ENCODE results near the gene BBS4. TPM values are rescaled to one million over a fixed set of nuclear protein-coding genes. Genes with fewer than 3 reads are reported as not detected.

The BBS4 gene
- total RNA-seq, 1 experiment from 2014 or later, result 22.4 TPM

DNA sequence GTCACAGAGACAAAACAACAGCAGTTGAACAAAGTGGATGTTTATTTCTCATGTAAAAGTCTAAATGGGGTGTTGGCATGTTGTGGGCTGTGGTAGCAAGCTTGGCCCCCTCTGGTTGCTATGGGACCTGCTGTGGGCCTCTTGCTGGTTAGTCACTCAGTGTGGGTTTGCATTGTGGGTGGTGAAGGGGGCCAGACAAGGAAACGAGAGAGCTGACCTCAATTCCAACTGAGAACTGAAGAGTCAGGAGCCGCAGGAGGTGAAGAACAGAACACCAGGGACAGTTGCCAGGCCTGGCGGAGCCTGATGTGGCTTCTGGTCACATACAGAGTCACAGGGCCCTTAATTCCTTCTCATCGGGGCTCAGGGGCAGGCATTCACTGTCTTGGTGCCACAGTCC, 99.4 kb downstream of the BBS4 start:
- no peaks in the 10 kb centered on the region for H3K9me3 Mint-ChIP-seq (ENCODE audit: unreplicated experiment)
- Histone ChIP-seq H3K4me1 (0 out of 2 replicates have a peak, but pooled peaks cover 6% of the 10 kb centered on the region), H3K36me3 (ENCODE audit: control insufficient read depth, insufficient read depth, low read length) (no peaks in the 10 kb centered on the region), H3K4me3 (ENCODE audit: low read depth, low read length) (no peak overlapping the region), H3K9me3 (no peaks in the 10 kb centered on the region), H3K27me3 (replicated peaks; ENCODE audit: control insufficient read depth, insufficient read depth, low read length) (no peaks in the 10 kb centered on the region)
- H3K27me3 Mint-ChIP-seq (ENCODE audit: insufficient read depth, unreplicated experiment), result peaks cover 14% of the 10 kb centered on the region
- ChIA-PET POLR2A (no interaction called here), CTCF (no interaction called here)
- peaks cover 8% of the 10 kb centered on the region for H3K36me3 Mint-ChIP-seq (ENCODE audit: insufficient read depth, unreplicated experiment)
- TF ChIP-seq, protein P1, sequence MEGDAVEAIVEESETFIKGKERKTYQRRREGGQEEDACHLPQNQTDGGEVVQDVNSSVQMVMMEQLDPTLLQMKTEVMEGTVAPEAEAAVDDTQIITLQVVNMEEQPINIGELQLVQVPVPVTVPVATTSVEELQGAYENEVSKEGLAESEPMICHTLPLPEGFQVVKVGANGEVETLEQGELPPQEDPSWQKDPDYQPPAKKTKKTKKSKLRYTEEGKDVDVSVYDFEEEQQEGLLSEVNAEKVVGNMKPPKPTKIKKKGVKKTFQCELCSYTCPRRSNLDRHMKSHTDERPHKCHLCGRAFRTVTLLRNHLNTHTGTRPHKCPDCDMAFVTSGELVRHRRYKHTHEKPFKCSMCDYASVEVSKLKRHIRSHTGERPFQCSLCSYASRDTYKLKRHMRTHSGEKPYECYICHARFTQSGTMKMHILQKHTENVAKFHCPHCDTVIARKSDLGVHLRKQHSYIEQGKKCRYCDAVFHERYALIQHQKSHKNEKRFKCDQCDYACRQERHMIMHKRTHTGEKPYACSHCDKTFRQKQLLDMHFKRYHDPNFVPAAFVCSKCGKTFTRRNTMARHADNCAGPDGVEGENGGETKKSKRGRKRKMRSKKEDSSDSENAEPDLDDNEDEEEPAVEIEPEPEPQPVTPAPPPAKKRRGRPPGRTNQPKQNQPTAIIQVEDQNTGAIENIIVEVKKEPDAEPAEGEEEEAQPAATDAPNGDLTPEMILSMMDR (IDR thresholded peaks at IDR 0.05; ENCODE audit: insufficient read depth in 1 of 2, low read depth in 1 of 2, low read length in 1 of 2, severe bottlenecking in 1 of 2, unreplicated experiment in 1 of 2), result no peak
- H3K4me3 Mint-ChIP-seq (ENCODE audit: unreplicated experiment), result no peak overlapping the region
- intact Hi-C loops (cut with micrococcal nuclease; ENCODE audit: unreplicated experiment), result loop anchor here (10.0 kb wide), 1 partner anchor 459 kb away; no protein-coding TSS in a partner anchor
- BruUV-seq (replicated peaks), result no TSS peak
- H3K27ac Mint-ChIP-seq (ENCODE audit: unreplicated experiment), result no peak overlapping the region
- DNase-seq, result no peak
- peaks cover 6% of the 10 kb centered on the region for H3K4me1 Mint-ChIP-seq (ENCODE audit: low read depth, unreplicated experiment)

DNA sequence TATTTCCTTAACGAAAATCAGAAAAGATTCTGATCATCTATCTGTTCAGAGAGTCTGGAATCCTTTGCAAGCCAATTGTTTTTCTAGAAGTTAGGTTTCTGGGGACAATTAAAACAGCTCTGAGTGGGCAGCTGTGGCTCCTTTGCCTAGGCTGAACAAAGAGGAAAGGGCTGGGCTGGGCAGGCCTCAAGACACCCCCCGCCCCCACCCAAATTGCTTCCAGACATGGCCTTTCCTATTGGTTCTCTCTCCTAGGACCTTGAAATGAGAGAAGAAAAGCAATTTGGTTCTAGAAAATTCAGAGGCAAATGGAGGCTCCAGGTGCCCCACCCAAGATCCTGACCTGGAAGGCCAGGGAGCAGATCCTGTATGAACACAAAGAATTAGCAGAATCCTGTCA, 99.8 kb downstream of the BBS4 start:
- no peaks in the 10 kb centered on the region for H3K9me3 Mint-ChIP-seq (ENCODE audit: unreplicated experiment)
- intact Hi-C loops (cut with micrococcal nuclease; ENCODE audit: unreplicated experiment), result loop anchor here (10.0 kb wide), 1 partner anchor 459 kb away; no protein-coding TSS in a partner anchor
- no peaks in the 10 kb centered on the region for H3K36me3 ChIP-seq (ENCODE audit: control insufficient read depth, insufficient read depth, low read length)
- H3K27me3 Mint-ChIP-seq (ENCODE audit: insufficient read depth, unreplicated experiment), result peaks cover 18% of the 10 kb centered on the region
- BruUV-seq (replicated peaks), result no TSS peak
- peaks cover 8% of the 10 kb centered on the region for H3K36me3 Mint-ChIP-seq (ENCODE audit: insufficient read depth, unreplicated experiment)
- no peak overlapping the region for H3K4me3 ChIP-seq (ENCODE audit: low read depth, low read length)
- TF ChIP-seq, protein P1 (IDR thresholded peaks at IDR 0.05; ENCODE audit: insufficient read depth in 1 of 2, low read depth in 1 of 2, low read length in 1 of 2, severe bottlenecking in 1 of 2, unreplicated experiment in 1 of 2), result no peak
- no peak overlapping the region for H3K27ac Mint-ChIP-seq (ENCODE audit: unreplicated experiment)
- ChIA-PET CTCF (no interaction called here), POLR2A (no interaction called here)
- DNase-seq, result no peak
- H3K9me3 ChIP-seq, result no peaks in the 10 kb centered on the region
- peaks cover 6% of the 10 kb centered on the region for H3K4me1 Mint-ChIP-seq (ENCODE audit: low read depth, unreplicated experiment)
- 0 out of 2 replicates have a peak, but pooled peaks cover 6% of the 10 kb centered on the region for H3K4me1 ChIP-seq
- H3K27me3 ChIP-seq (replicated peaks; ENCODE audit: control insufficient read depth, insufficient read depth, low read length), result no peaks in the 10 kb centered on the region
- H3K4me3 Mint-ChIP-seq (ENCODE audit: unreplicated experiment), result no peak overlapping the region

DNA sequence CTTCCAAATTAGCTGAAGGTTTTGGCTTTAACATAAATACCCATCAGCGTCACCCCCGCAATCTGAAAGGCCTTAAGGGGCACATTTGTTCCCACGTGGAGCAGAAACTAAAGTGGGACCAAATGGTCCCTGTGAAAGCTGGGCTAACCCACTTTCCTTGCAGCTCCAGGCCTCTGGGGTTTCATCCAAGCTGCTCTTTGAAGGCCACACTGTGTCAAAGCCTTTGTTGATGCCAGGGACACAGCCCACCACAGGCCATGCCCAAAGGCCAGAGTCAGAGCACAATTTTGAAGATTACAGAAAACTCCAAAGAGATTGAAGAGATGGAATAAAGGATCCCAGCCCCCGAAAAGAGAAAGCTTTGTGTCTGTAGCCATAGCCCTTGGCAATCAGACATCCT, 100.2 kb downstream of the BBS4 start:
- TF ChIP-seq, protein P1 (IDR thresholded peaks at IDR 0.05; ENCODE audit: insufficient read depth in 1 of 2, low read depth in 1 of 2, low read length in 1 of 2, severe bottlenecking in 1 of 2, unreplicated experiment in 1 of 2), result no peak

More for the DNA sequence above, 100.2 kb downstream of the BBS4 start:
- H3K27me3 Mint-ChIP-seq (ENCODE audit: insufficient read depth, unreplicated experiment), result peaks cover 21% of the 10 kb centered on the region
- Histone ChIP-seq H3K9me3 (no peaks in the 10 kb centered on the region), H3K36me3 (ENCODE audit: control insufficient read depth, insufficient read depth, low read length) (no peaks in the 10 kb centered on the region), H3K4me3 (ENCODE audit: low read depth, low read length) (no peak overlapping the region), H3K4me1 (0 out of 2 replicates have a peak, but pooled peaks cover 6% of the 10 kb centered on the region), H3K27me3 (replicated peaks; ENCODE audit: control insufficient read depth, insufficient read depth, low read length) (no peaks in the 10 kb centered on the region)
- ChIA-PET POLR2A (no interaction called here), CTCF (no interaction called here)
- no peak overlapping the region for H3K27ac Mint-ChIP-seq (ENCODE audit: unreplicated experiment)
- H3K4me1 Mint-ChIP-seq (ENCODE audit: low read depth, unreplicated experiment), result peaks cover 6% of the 10 kb centered on the region
- no TSS peak for BruUV-seq (replicated peaks)
- DNase-seq, result no peak
- H3K4me3 Mint-ChIP-seq (ENCODE audit: unreplicated experiment), result no peak overlapping the region
- H3K9me3 Mint-ChIP-seq (ENCODE audit: unreplicated experiment), result no peaks in the 10 kb centered on the region
- H3K36me3 Mint-ChIP-seq (ENCODE audit: insufficient read depth, unreplicated experiment), result peaks cover 8% of the 10 kb centered on the region
- intact Hi-C loops (cut with micrococcal nuclease; ENCODE audit: unreplicated experiment), result loop anchor here (10.0 kb wide), 1 partner anchor 459 kb away; no protein-coding TSS in a partner anchor

All from Caco-2 (cell line).